PC-3 (cell line): Measurements from ENCODE around the gene CAMK2A. TPM values are rescaled to one million over a fixed set of nuclear protein-coding genes. Genes with fewer than 3 reads are reported as not detected.
A peak's percentile ranks its signal among the peaks of the same experiment; 100 is the strongest.

Experiments used
- ATAC-seq: fragments of 200-7000 bp; cut with Tn5 transposase; 2 replicates; pipeline ENCODE4 v1.9.1; 2020; ENCODE audit warnings: mild to moderate bottlenecking, moderate library complexity
- BruUV-seq: library from RNA; stranded (reverse); fragments of 400-500 nt; replicated peaks from 2 replicates; lab custom pipeline; 2021; lab: Mats Ljungman, UMichigan
- CTCF ChIA-PET: fragments of 300-600 bp; sonication (Branson Sonifier 250); formaldehyde crosslinking; loops from one replicate; lab custom pipeline; 2022; ENCODE audit warnings: antibody characterized with exemption; lab: Charles Lee
- POLR2A ChIA-PET: fragments of 300-600 bp; sonication (Branson Sonifier 250); formaldehyde crosslinking; loops from one replicate; lab custom pipeline; 2022; ENCODE audit warnings: antibody characterized with exemption; ENCODE audit not compliant: unreplicated experiment; lab: Charles Lee
- DNase-seq: peaks from one replicate; pipeline ENCODE4 v3.0.0-alpha.2; 2015
- H2AFZ ChIP-seq: fragments of 300-600 bp; sonication (generic); 2 replicates; pipeline ENCODE4 v1.6.0; 2016; ENCODE audit warnings: antibody characterized with exemption, low read length
- H3F3A ChIP-seq: fragments of 300-600 bp; sonication (generic); one replicate; pipeline ENCODE4 v1.6.0; 2017; ENCODE audit warnings: antibody characterized with exemption, low read length, control low read depth, mild to moderate bottlenecking; ENCODE audit not compliant: unreplicated experiment
- H3K27ac ChIP-seq: fragments of 300-600 bp; sonication (generic); 2 replicates; pipeline ENCODE4 v1.5.1; 2016; ENCODE audit warnings: mild to moderate bottlenecking, low read length
- H3K27me3 ChIP-seq: fragments of 300-600 bp; sonication (generic); 2 replicates; pipeline ENCODE4 v1.6.1; 2016; ENCODE audit warnings: low read length, mixed read lengths
- H3K36me3 ChIP-seq: fragments of 300-600 bp; sonication (generic); 2 replicates; pipeline ENCODE4 v1.6.1; 2016; ENCODE audit warnings: low read depth, mixed run types, low read length, mixed read lengths
- H3K4me1 ChIP-seq: fragments of 300-600 bp; sonication (generic); 2 replicates; pipeline ENCODE4 v1.5.1; 2016; ENCODE audit warnings: low read length; ENCODE audit not compliant: insufficient read depth
- H3K4me2 ChIP-seq: fragments of 300-600 bp; sonication (generic); 2 replicates; pipeline ENCODE4 v1.6.0; 2016; ENCODE audit warnings: low read length
- H3K4me3 ChIP-seq: fragments of 300-600 bp; sonication (generic); 2 replicates; pipeline ENCODE4 v1.5.1; 2016; ENCODE audit warnings: mild to moderate bottlenecking, low read length, mixed read lengths
- H3K79me2 ChIP-seq: fragments of 300-600 bp; sonication (generic); 2 replicates; pipeline ENCODE4 v1.6.1; 2017; ENCODE audit warnings: low read length, mixed read lengths
- H3K9ac ChIP-seq: fragments of 300-600 bp; sonication (generic); 2 replicates; pipeline ENCODE4 v1.6.0; 2016; ENCODE audit warnings: mild to moderate bottlenecking, low read length
- H3K9me2 ChIP-seq: fragments of 300-600 bp; sonication (generic); replicated peaks from 2 replicates; pipeline ENCODE4 v1.6.1; 2016; ENCODE audit warnings: mixed run types, low read length, mixed read lengths
- H3K9me3 ChIP-seq: fragments of 300-600 bp; sonication (generic); 2 replicates; pipeline ENCODE4 v1.6.1; 2016; ENCODE audit warnings: low read length, mixed read lengths
- H4K20me1 ChIP-seq: fragments of 300-600 bp; sonication (generic); 2 replicates; pipeline ENCODE4 v1.6.1; 2016; ENCODE audit warnings: low read length, mixed read lengths
- EZH2 ChIP-seq: fragments of 300-600 bp; sonication (generic); IDR thresholded peaks from one replicate; pipeline ENCODE4 v1.6.1; 2017; ENCODE audit warnings: antibody characterized with exemption, mild to moderate bottlenecking, low read length; ENCODE audit not compliant: unreplicated experiment
- EZH2phosphoT487 ChIP-seq: fragments of 300-600 bp; sonication (generic); IDR thresholded peaks from 2 replicates; pipeline ENCODE4 v1.6.1; 2018; ENCODE audit warnings: mild to moderate bottlenecking, antibody characterized with exemption, low read length, borderline replicate concordance
- intact Hi-C: fragments of 100-400 bp; cut with micrococcal nuclease; formaldehyde crosslinking; loops from 2 replicates; pipeline ENCODE4 v1.9.0; 2023
- total RNA-seq: library from RNA; depleted of rRNA; stranded (reverse); fragments of >200 nt; gene quantifications from 2 replicates; pipeline ENCODE4 v1.2.3, GENCODE V29; 2014
- TF ChIP-seq, protein P1 (sequence below): fragments of 300-600 bp; sonication (generic); conservative IDR thresholded peaks from 2 replicates; pipeline ENCODE4 v1.5.1; 2017; ENCODE audit warnings: antibody characterized with exemption, low read depth, mild to moderate bottlenecking, low read length

CAMK2A gene
- total RNA-seq, 1 experiment from 2014 or later: 0.15 TPM

- Histone ChIP-seq H3K9me2 (no peaks in the 10 kb centered on the region), H3K4me1 (no peaks in the 10 kb centered on the region), H3K4me2 (no peak overlapping the region), H3K79me2 (no peaks in the 10 kb centered on the region), H3K27me3 (no peaks in the 10 kb centered on the region), H2AFZ (no peak overlapping the region), H3K9me3 (no peaks in the 10 kb centered on the region), H3K36me3 (no peaks in the 10 kb centered on the region), H4K20me1 (no peaks in the 10 kb centered on the region), H3K4me3 (no peak overlapping the region), H3K27ac (no peak overlapping the region), H3F3A (no peaks in the 10 kb centered on the region), H3K9ac (no peak overlapping the region)
- DNase-seq (no peak), ATAC-seq (no peak)
- POLR2A ChIA-PET: no interaction called here
- TF ChIP-seq EZH2phosphoT487 (no peak), EZH2 (no peak)
- TF ChIP-seq, protein P1, sequence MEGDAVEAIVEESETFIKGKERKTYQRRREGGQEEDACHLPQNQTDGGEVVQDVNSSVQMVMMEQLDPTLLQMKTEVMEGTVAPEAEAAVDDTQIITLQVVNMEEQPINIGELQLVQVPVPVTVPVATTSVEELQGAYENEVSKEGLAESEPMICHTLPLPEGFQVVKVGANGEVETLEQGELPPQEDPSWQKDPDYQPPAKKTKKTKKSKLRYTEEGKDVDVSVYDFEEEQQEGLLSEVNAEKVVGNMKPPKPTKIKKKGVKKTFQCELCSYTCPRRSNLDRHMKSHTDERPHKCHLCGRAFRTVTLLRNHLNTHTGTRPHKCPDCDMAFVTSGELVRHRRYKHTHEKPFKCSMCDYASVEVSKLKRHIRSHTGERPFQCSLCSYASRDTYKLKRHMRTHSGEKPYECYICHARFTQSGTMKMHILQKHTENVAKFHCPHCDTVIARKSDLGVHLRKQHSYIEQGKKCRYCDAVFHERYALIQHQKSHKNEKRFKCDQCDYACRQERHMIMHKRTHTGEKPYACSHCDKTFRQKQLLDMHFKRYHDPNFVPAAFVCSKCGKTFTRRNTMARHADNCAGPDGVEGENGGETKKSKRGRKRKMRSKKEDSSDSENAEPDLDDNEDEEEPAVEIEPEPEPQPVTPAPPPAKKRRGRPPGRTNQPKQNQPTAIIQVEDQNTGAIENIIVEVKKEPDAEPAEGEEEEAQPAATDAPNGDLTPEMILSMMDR: no peak
- CTCF ChIA-PET: interaction anchor here (0.6 kb wide), 1 partner anchor 32 kb away, joined by 9 read pairs; no protein-coding TSS in a partner anchor
- intact Hi-C loops: no loop called here
- no TSS peak for BruUV-seq
These were observed 58.7 kb downstream of the CAMK2A start for GRCh38 chr5:150230842-150231241.

DNA sequence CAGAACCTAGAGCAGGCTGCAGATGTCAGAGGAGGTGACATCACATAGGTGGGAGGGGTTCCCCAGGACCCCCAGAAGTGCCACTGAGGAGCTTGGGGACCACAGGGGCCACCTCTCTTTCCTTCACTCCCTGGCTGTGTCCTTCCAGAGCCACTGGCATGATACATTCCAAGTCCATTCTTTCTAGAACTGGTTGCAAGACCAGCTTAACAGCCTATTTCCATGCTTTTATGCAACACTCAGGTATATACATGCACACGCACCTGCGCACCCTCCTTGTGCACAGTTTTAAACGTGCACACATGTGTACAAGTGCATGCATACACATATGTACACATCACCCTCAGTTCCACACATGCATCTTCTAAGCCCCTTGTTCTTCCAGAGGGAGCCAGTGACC is 60.0 kb downstream of the CAMK2A start:
- ChIA-PET CTCF (no interaction called here), POLR2A (no interaction called here)
- BruUV-seq: no TSS peak

GRCh38 chr5:150227606-150228273 is 61.8 kb downstream of the CAMK2A start:
- CTCF ChIA-PET: no interaction called here
- no peaks in the 10 kb centered on the region for H3K79me2 ChIP-seq
- POLR2A ChIA-PET: no interaction called here
- H3K4me2 ChIP-seq: no peak overlapping the region
- H2AFZ ChIP-seq: no peak overlapping the region
- no peak overlapping the region for H3K9ac ChIP-seq
- H3K9me2 ChIP-seq: no peaks in the 10 kb centered on the region
- no peaks in the 10 kb centered on the region for H4K20me1 ChIP-seq
- H3K27ac ChIP-seq: no peak overlapping the region
- H3K4me3 ChIP-seq: no peak overlapping the region
- no peaks in the 10 kb centered on the region for H3F3A ChIP-seq
- intact Hi-C loops: no loop called here
- no peaks in the 10 kb centered on the region for H3K27me3 ChIP-seq
- 0 out of 2 replicates have a peak, but pooled peaks have one; percentile 7 for ATAC-seq
- no peak for TF ChIP-seq EZH2
- TF ChIP-seq, protein P1: no peak
- no peak for TF ChIP-seq EZH2phosphoT487
- no peak for DNase-seq
- H3K9me3 ChIP-seq: no peaks in the 10 kb centered on the region
- H3K36me3 ChIP-seq: no peaks in the 10 kb centered on the region
- H3K4me1 ChIP-seq: no peaks in the 10 kb centered on the region
- no TSS peak for BruUV-seq

More for the DNA sequence above, 60.0 kb downstream of the CAMK2A start:
- no peaks in the 10 kb centered on the region for H4K20me1 ChIP-seq
- H3K4me3 ChIP-seq: no peak overlapping the region
- H3K4me2 ChIP-seq: no peak overlapping the region
- H3K36me3 ChIP-seq: no peaks in the 10 kb centered on the region
- no peaks in the 10 kb centered on the region for H3K27me3 ChIP-seq
- DNase-seq (no peak), ATAC-seq (no peak)
- no peak overlapping the region for H2AFZ ChIP-seq
- H3K79me2 ChIP-seq: no peaks in the 10 kb centered on the region
- intact Hi-C loops: no loop called here
- no peak overlapping the region for H3K9ac ChIP-seq
- TF ChIP-seq, protein P1: no peak
- TF ChIP-seq EZH2phosphoT487: no peak
- TF ChIP-seq EZH2: no peak
- H3K4me1 ChIP-seq: no peaks in the 10 kb centered on the region
- no peak overlapping the region for H3K27ac ChIP-seq
- H3K9me3 ChIP-seq: no peaks in the 10 kb centered on the region
- H3F3A ChIP-seq: no peaks in the 10 kb centered on the region
- H3K9me2 ChIP-seq: no peaks in the 10 kb centered on the region
